Endodermal cell (in vitro differentiated cells): ENCODE measurements around the gene AMBRA1. TPM values are rescaled to one million over a fixed set of nuclear protein-coding genes. Genes with fewer than 3 reads are reported as not detected.

Experiments used
- DNase-seq: peaks from one replicate; pipeline ENCODE4 v3.0.0-alpha.2; 2017
- H3K27ac ChIP-seq: 2 replicates; pipeline ENCODE4 v1.5.1; 2013; ENCODE audit warnings: mild to moderate bottlenecking, low read depth, low read length, moderate library complexity
- H3K27me3 ChIP-seq: 2 replicates; pipeline ENCODE4 v1.6.1; 2013; ENCODE audit warnings: mild to moderate bottlenecking, low read length, moderate library complexity; ENCODE audit not compliant: insufficient read depth, control insufficient read depth, poor library complexity, severe bottlenecking
- H3K36me3 ChIP-seq: 2 replicates; pipeline ENCODE4 v1.7.0; 2013; ENCODE audit warnings: mild to moderate bottlenecking, low read length, moderate library complexity; ENCODE audit not compliant: control insufficient read depth, insufficient read depth
- H3K4me1 ChIP-seq: one replicate; pipeline ENCODE4 v1.7.0; 2013; ENCODE audit warnings: low read length; ENCODE audit not compliant: control insufficient read depth, insufficient read depth
- H3K4me3 ChIP-seq: 2 replicates; pipeline ENCODE4 v1.5.1; 2013; ENCODE audit warnings: mild to moderate bottlenecking, low read length, moderate library complexity
- H3K9ac ChIP-seq: 2 replicates; pipeline ENCODE4 v1.6.1; 2013; ENCODE audit warnings: mild to moderate bottlenecking, low read length, moderate library complexity; ENCODE audit not compliant: poor library complexity, severe bottlenecking; ENCODE audit errors: extremely low read depth
- H3K9me3 ChIP-seq: 2 replicates; pipeline ENCODE4 v1.6.1; 2013; ENCODE audit warnings: mild to moderate bottlenecking, low read length, moderate library complexity; ENCODE audit not compliant: control insufficient read depth
- H3K27ac Mint-ChIP-seq: 2 replicates; pipeline ENCODE4 v1.8.0; 2020; ENCODE audit warnings: mixed read lengths
- H3K27me3 Mint-ChIP-seq: 2 replicates; pipeline ENCODE4 v1.8.0; 2021; ENCODE audit warnings: mild to moderate bottlenecking, mixed read lengths; ENCODE audit not compliant: insufficient read depth
- H3K36me3 Mint-ChIP-seq: 2 replicates; pipeline ENCODE4 v1.8.0; 2020; ENCODE audit warnings: low read depth, mixed read lengths
- H3K4me1 Mint-ChIP-seq: 2 replicates; pipeline ENCODE4 v1.8.0; 2020; ENCODE audit warnings: mixed read lengths
- H3K4me3 Mint-ChIP-seq: 2 replicates; pipeline ENCODE4 v1.8.0; 2020; ENCODE audit warnings: mild to moderate bottlenecking, moderate library complexity, mixed read lengths
- H3K9me3 Mint-ChIP-seq: 2 replicates; pipeline ENCODE4 v1.8.0; 2020; ENCODE audit warnings: mild to moderate bottlenecking, mixed read lengths
- CTCF ChIP-seq: fragments of 200-600 bp; sonication (generic); conservative IDR thresholded peaks from 2 replicates; pipeline ENCODE4 v1.5.0; 2021; ENCODE audit warnings: antibody characterized with exemption, mild to moderate bottlenecking
- WGBS, 2 experiments: methylation state at CpG; one replicate each; pipeline versions ENCODE4 v1.1.5 to v1.1.7; 2013; ENCODE audit warnings: missing lambda C conversion rate in 2 of 2, mixed read lengths in 1 of 2; ENCODE audit not compliant: insufficient coverage in 1 of 2, insufficient read length in 1 of 2; 5-methylcytosine and 5-hydroxymethylcytosine counted together
- total RNA-seq, 2 donors: library from RNA; stranded (reverse); fragmentation: NEBNext Ultra II Directional in 1 of 2; extraction: Animal tissue kit (Norgen Biotek cat#: 25700) in 1 of 2; gene quantifications; 2 replicates in 1 of 2; 3 replicates in 1 of 2; pipeline ENCODE4 v1.2.1, GENCODE V29; 2021

The AMBRA1 gene
- total RNA-seq, 2 donors from 2014 or later, result 54.5 to 67.8 TPM

- peak overlapping the region; percentile 94 for H3K4me3 Mint-ChIP-seq
- H3K27ac ChIP-seq, result peak overlapping the region; percentile 55
- H3K9me3 ChIP-seq, result no peaks in the 10 kb centered on the region
- H3K27ac Mint-ChIP-seq, result peak overlapping the region; percentile 100
- H3K9ac ChIP-seq, result peak overlapping the region; percentile 99
- H3K4me1 ChIP-seq, result no peaks in the 10 kb centered on the region
- no peaks in the 10 kb centered on the region for H3K27me3 Mint-ChIP-seq
- peaks cover 15% of the 10 kb centered on the region for H3K36me3 ChIP-seq
- peaks cover 16% of the 10 kb centered on the region for H3K36me3 Mint-ChIP-seq
- peaks cover 19% of the 10 kb centered on the region for H3K4me1 Mint-ChIP-seq
- 9 to 14% methylated on average over 4 to 15 of the region's 15 CpGs for whole genome bisulfite sequencing, 2 experiments
- no peak for DNase-seq
- no peaks in the 10 kb centered on the region for H3K27me3 ChIP-seq
- TF ChIP-seq CTCF, result no peak
- peak overlapping the region; percentile 97 for H3K4me3 ChIP-seq
- no peaks in the 10 kb centered on the region for H3K9me3 Mint-ChIP-seq
Measured at GRCh38 chr11:46616551-46617133, 22.8 kb upstream of the AMBRA1 start.

GRCh38 chr11:46615756-46616155 is 21.9 kb upstream of the AMBRA1 start:
- Mint-ChIP-seq H3K27ac (peak overlapping the region; percentile 79), H3K27me3 (no peaks in the 10 kb centered on the region), H3K4me1 (peaks cover 19% of the 10 kb centered on the region), H3K4me3 (peak overlapping the region; percentile 94), H3K9me3 (no peaks in the 10 kb centered on the region), H3K36me3 (peaks cover 10% of the 10 kb centered on the region)
- Histone ChIP-seq H3K36me3 (peaks cover 9% of the 10 kb centered on the region), H3K4me1 (no peaks in the 10 kb centered on the region), H3K27me3 (no peaks in the 10 kb centered on the region), H3K9me3 (no peaks in the 10 kb centered on the region), H3K27ac (no peak overlapping the region), H3K4me3 (peak overlapping the region; percentile 97), H3K9ac (no peak overlapping the region)
- WGBS, 2 experiments, result 96 to 97% methylated on average over 7 of the region's 7 CpGs
- TF ChIP-seq CTCF, result no peak
- DNase-seq, result no peak

- H3K9me3 ChIP-seq, result no peaks in the 10 kb centered on the region
- Mint-ChIP-seq H3K4me1 (peaks cover 10% of the 10 kb centered on the region), H3K27me3 (no peaks in the 10 kb centered on the region), H3K27ac (no peak overlapping the region), H3K4me3 (no peak overlapping the region), H3K36me3 (no peaks in the 10 kb centered on the region), H3K9me3 (no peaks in the 10 kb centered on the region)
- H3K4me1 ChIP-seq, result no peaks in the 10 kb centered on the region
- no peak overlapping the region for H3K27ac ChIP-seq
- no peaks in the 10 kb centered on the region for H3K36me3 ChIP-seq
- H3K27me3 ChIP-seq, result no peaks in the 10 kb centered on the region
- no peak for DNase-seq
- H3K9ac ChIP-seq, result no peak overlapping the region
- WGBS, 2 experiments, result 97 to 100% methylated on average over 1 to 2 of the region's 2 CpGs
- no peak overlapping the region for H3K4me3 ChIP-seq
- TF ChIP-seq CTCF, result no peak
Measured at GRCh38 chr11:46612326-46612725, 18.5 kb upstream of the AMBRA1 start.
